KMS-11 (cell line): Measurements from ENCODE around the gene VPS51.

Source experiments
- H2AFZ ChIP-seq: fragments of 200-600 bp; sonication (generic); 2 replicates; pipeline ENCODE4 v1.6.1; 2016; ENCODE audit warnings: antibody characterized with exemption, mixed run types, low read depth
- H3K27ac ChIP-seq: fragments of 200-600 bp; sonication (generic); 2 replicates; pipeline ENCODE4 v1.6.1; 2016; ENCODE audit warnings: mild to moderate bottlenecking, mixed run types
- H3K27me3 ChIP-seq: fragments of 200-600 bp; sonication (generic); 2 replicates; pipeline ENCODE4 v1.6.1; 2017; ENCODE audit warnings: mild to moderate bottlenecking, low read depth, mixed run types, moderate library complexity; ENCODE audit not compliant: insufficient read depth
- H3K36me3 ChIP-seq: fragments of 200-600 bp; sonication (generic); 2 replicates; pipeline ENCODE4 v1.6.1; 2017; ENCODE audit warnings: mild to moderate bottlenecking, mixed run types; ENCODE audit not compliant: insufficient read depth
- H3K4me1 ChIP-seq: fragments of 200-600 bp; sonication (generic); 2 replicates; pipeline ENCODE4 v1.6.1; 2016; ENCODE audit warnings: mild to moderate bottlenecking, low read depth, mixed run types; ENCODE audit not compliant: poor library complexity, severe bottlenecking
- H3K4me2 ChIP-seq: fragments of 200-600 bp; sonication (generic); 2 replicates; pipeline ENCODE4 v1.7.0; 2016; ENCODE audit warnings: mild to moderate bottlenecking, mixed run types
- H3K4me3 ChIP-seq: fragments of 200-600 bp; sonication (generic); IDR thresholded peaks from 2 replicates; pipeline ENCODE4 v1.6.1; 2017; ENCODE audit warnings: low read depth, low read length, mixed read lengths; ENCODE audit not compliant: insufficient read depth
- H3K79me2 ChIP-seq: fragments of 200-600 bp; sonication (generic); 2 replicates; pipeline ENCODE4 v1.6.1; 2016; ENCODE audit warnings: low read depth, mixed run types; ENCODE audit not compliant: insufficient read depth
- H3K9ac ChIP-seq: fragments of 200-600 bp; sonication (generic); 2 replicates; pipeline ENCODE4 v1.6.1; 2016; ENCODE audit warnings: mild to moderate bottlenecking, mixed run types
- H4K20me1 ChIP-seq: fragments of 200-600 bp; sonication (generic); 2 replicates; pipeline ENCODE4 v1.6.1; 2016; ENCODE audit warnings: mild to moderate bottlenecking, mixed run types; ENCODE audit not compliant: insufficient read depth
- CTCF ChIP-seq: fragments of 200-600 bp; sonication (generic); conservative IDR thresholded peaks from 2 replicates; pipeline ENCODE4 v1.6.1; 2017; ENCODE audit warnings: low read depth, mild to moderate bottlenecking, antibody characterized with exemption, low read length, moderate library complexity, mixed read lengths

The VPS51 gene

GRCh38 chr11:65095974-65096806 lies at the start of gene VPS51:
Gene VPS51, plus strand, starts transcription at chr11:65096214. Its CDS starts 37 bp downstream, at chr11:65096251.
- Histone ChIP-seq H3K27me3 (no peaks in the 10 kb centered on the region), H3K36me3 (no peaks in the 10 kb centered on the region), H3K79me2 (peaks cover 31% of the 10 kb centered on the region; the same call in 1 of the 2 replicates), H4K20me1 (no peaks in the 10 kb centered on the region), H2AFZ (peak within 1 kb of the TSS; percentile 92), H3K4me1 (peaks cover 62% of the 10 kb centered on the region), H3K4me2 (peak within 1 kb of the TSS; percentile 59), H3K9ac (peak within 1 kb of the TSS; percentile 78), H3K4me3 (no peak within 1 kb of the TSS), H3K27ac (peak within 1 kb of the TSS; percentile 75)
- TF ChIP-seq CTCF: no peak

GRCh38 chr11:65047581-65048422 lies 48.2 kb upstream of the VPS51 start:
- peaks cover 27% of the 10 kb centered on the region for H3K4me1 ChIP-seq
- no peak overlapping the region for H3K4me3 ChIP-seq
- TF ChIP-seq CTCF: no peak
- H3K9ac ChIP-seq: no peak overlapping the region
- H3K27ac ChIP-seq: no peak overlapping the region
- H3K4me2 ChIP-seq: no peak overlapping the region
- H2AFZ ChIP-seq: no peak overlapping the region
- no peaks in the 10 kb centered on the region for H3K27me3 ChIP-seq
- no peaks in the 10 kb centered on the region for H4K20me1 ChIP-seq
- no peaks in the 10 kb centered on the region for H3K36me3 ChIP-seq
- peaks cover 2% of the 10 kb centered on the region for H3K79me2 ChIP-seq

GRCh38 chr11:65051398-65051858 lies 44.6 kb upstream of the VPS51 start:
- Histone ChIP-seq H3K36me3 (no peaks in the 10 kb centered on the region), H3K79me2 (no peaks in the 10 kb centered on the region), H3K9ac (no peak overlapping the region), H3K27ac (no peak overlapping the region), H3K4me2 (no peak overlapping the region), H3K4me1 (peaks cover 28% of the 10 kb centered on the region), H4K20me1 (no peaks in the 10 kb centered on the region), H3K4me3 (no peak overlapping the region), H3K27me3 (no peaks in the 10 kb centered on the region), H2AFZ (no peak overlapping the region)
- no peak for TF ChIP-seq CTCF

- H3K4me2 ChIP-seq: no peak overlapping the region
- peaks cover 28% of the 10 kb centered on the region for H3K4me1 ChIP-seq
- H3K36me3 ChIP-seq: no peaks in the 10 kb centered on the region
- H3K9ac ChIP-seq: no peak overlapping the region
- TF ChIP-seq CTCF: no peak
- H4K20me1 ChIP-seq: no peaks in the 10 kb centered on the region
- no peaks in the 10 kb centered on the region for H3K79me2 ChIP-seq
- H3K4me3 ChIP-seq: no peak overlapping the region
- no peaks in the 10 kb centered on the region for H3K27me3 ChIP-seq
- H2AFZ ChIP-seq: no peak overlapping the region
- no peak overlapping the region for H3K27ac ChIP-seq
Observed at GRCh38 chr11:65053827-65054508, 42.0 kb upstream of the VPS51 start.
